ENCODE results near the gene EIF3A. TPM values are rescaled to one million over a fixed set of nuclear protein-coding genes. Genes with fewer than 3 reads are reported as not detected.
A peak's percentile ranks its signal among the peaks of the same experiment; 100 is the strongest.

The EIF3A gene
- total and polyA plus RNA-seq, 2 of the 8 experiments (the other 6 are each of a cell fraction or from before 2014, with no cell fraction given) = 26.8 to 209 TPM

DNA sequence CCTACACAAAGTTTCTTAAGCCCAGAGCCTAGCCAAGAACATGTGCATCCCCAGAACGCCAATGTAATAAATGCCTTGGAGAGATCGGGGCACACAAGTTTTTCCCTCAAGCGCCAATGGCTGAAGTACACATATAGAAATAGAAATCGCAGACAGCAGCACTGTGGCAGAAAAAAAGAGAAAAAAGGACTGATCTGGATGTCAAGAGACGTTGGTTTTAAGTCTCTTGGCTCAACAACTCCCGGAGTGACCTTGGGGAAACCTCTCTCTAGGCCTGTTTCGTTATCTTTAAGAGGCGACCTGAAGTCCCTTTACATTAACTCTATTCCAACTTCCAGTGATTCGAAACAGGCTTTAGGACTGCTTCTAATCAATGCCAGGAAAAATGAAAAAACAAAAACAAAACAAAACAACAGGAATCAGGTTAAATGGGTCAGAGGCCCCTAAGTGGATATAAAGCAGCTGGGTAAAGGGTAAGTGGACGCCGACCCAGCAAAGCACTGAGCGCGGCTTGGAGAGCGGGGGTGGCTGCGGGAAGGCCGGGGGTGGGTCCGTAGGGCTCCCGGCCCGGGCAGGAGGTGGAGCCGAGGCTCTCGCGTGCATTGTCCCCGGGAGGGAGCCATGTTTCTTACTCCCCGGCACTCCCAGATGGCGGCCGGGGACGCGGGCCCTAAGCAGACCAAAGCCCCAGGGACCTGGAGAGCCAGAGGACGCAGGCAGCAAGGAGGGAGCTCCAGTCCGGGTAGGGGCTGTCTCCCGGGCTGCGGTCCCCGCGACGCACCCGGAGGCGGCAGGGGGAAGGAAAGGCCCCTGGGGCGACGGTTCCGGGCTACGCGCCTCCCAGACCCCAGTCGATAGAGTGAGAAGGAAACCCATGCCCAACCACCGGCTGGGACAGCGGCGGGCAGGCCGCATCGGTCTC is 757 bp downstream of the EIF3A start:
- no peak for FAIRE-seq
- H3K27me3 ChIP-seq (replicated peaks in 1 of 4; ENCODE audit: control insufficient read depth in 3 of 4, extremely low read depth in 1 of 4, insufficient read depth in 3 of 4, low read length in 3 of 4) = no peaks in the 10 kb centered on the region
- DNase-seq (ENCODE audit: low read depth in 1 of 2, low spot score in 2 of 2) = peak in 1 of 2 experiments; percentile 63
- no peaks in the 10 kb centered on the region; a peak in 2 of 7 replicates for H3K4me1 ChIP-seq (replicated peaks in 1 of 4; ENCODE audit: control insufficient read depth in 3 of 4, insufficient read depth in 4 of 4, low read length in 3 of 4)
- H2BK5ac ChIP-seq (ENCODE audit: low read depth, low read length) = peak overlapping the region; percentile 83
- H3K56ac ChIP-seq (replicated peaks; ENCODE audit: insufficient read length, low read depth, low read length) = peak overlapping the region; percentile 95
- no peak overlapping the region for H2BK120ac ChIP-seq (replicated peaks; ENCODE audit: low read depth, low read length)
- ChIA-PET POLR2A (ENCODE audit: partially characterized antibody) (interaction anchor here (0.7 to 4.2 kb wide), 15 partner anchors 9 to 792 kb away, joined by 3 to 30 read pairs (median 4); partner anchors contain the start of genes DENND10, MCMBP and NANOS1), CTCF (ENCODE audit: partially characterized antibody) (no interaction called here)
- H2AFZ ChIP-seq (ENCODE audit: low read length) = no peak overlapping the region
- H4K91ac ChIP-seq (replicated peaks; ENCODE audit: insufficient read length, low read length) = peak overlapping the region; percentile 97
- no peak overlapping the region for H2AK5ac ChIP-seq (ENCODE audit: low read depth, low read length)
- peak overlapping the region; percentile 99 for H4K8ac ChIP-seq (ENCODE audit: extremely low read depth, insufficient read depth, low read length)
- no peak overlapping the region for H2BK20ac ChIP-seq (ENCODE audit: low read length)
- H3K79me2 ChIP-seq (ENCODE audit: control insufficient read depth in 1 of 2, insufficient read depth in 2 of 2, low read length in 2 of 2) = peaks cover 49 to 61% of the 10 kb centered on the region in 2 experiments
- no peaks in the 10 kb centered on the region for H3K9me3 ChIP-seq (ENCODE audit: insufficient read depth in 2 of 2, low read depth in 1 of 2, low read length in 1 of 2)
- peaks cover 12 to 15% of the 10 kb centered on the region in 2 experiments for H4K20me1 ChIP-seq (replicated peaks in 1 of 2; ENCODE audit: control insufficient read depth in 1 of 2, insufficient read depth in 2 of 2, low read length in 2 of 2)
- H2BK12ac ChIP-seq (ENCODE audit: low read depth, low read length) = no peak overlapping the region
- no peak overlapping the region for H2BK15ac ChIP-seq (ENCODE audit: low read length)
- peak overlapping the region; percentile 78 for H3K4ac ChIP-seq (replicated peaks; ENCODE audit: insufficient read length, low read depth, low read length)
- 0% methylated on average over 32 of the region's 48 CpGs; no CpG with 5 or more reads in 1 of the 2 experiments for WGBS, 2 experiments (ENCODE audit: extremely low coverage in 1 of 2, insufficient coverage in 1 of 2, insufficient read length in 1 of 2, insufficient replicate concordance in 2 of 2, low coverage in 1 of 2, low lambda C conversion rate in 2 of 2, missing lambda C conversion rate in 1 of 2)
- no peaks in the 10 kb centered on the region for H3K79me1 ChIP-seq (ENCODE audit: low read depth, low read length)
- peaks cover 0 to 6% (median 0%) of the 10 kb centered on the region in 4 experiments; a peak in 1 of 8 replicates for H3K36me3 ChIP-seq (ENCODE audit: control insufficient read depth in 2 of 4, insufficient read depth in 4 of 4, low read length in 3 of 4)
- H3K4me3 ChIP-seq (ENCODE audit: extremely low read depth in 1 of 4, insufficient read depth in 2 of 4, low read depth in 3 of 4, low read length in 4 of 4) = peak overlapping the region; percentile 77 to 96 (median 90)
- peaks cover 11% of the 10 kb centered on the region for H3K23me2 ChIP-seq (ENCODE audit: low read depth, low read length)
- H3K18ac ChIP-seq (ENCODE audit: extremely low read depth, low read length) = peak overlapping the region; percentile 78; the same call in 1 of the 2 replicates
- peak overlapping the region; percentile 97 for H3K27ac ChIP-seq (ENCODE audit: low read depth, low read length)
- no peak overlapping the region for H3K14ac ChIP-seq (ENCODE audit: insufficient read length)
- H4K5ac ChIP-seq (ENCODE audit: insufficient read length, low read depth, low read length) = peak overlapping the region; percentile 96
- H3K23ac ChIP-seq (ENCODE audit: insufficient read length) = no peak overlapping the region
- H3K4me2 ChIP-seq (ENCODE audit: insufficient read depth in 1 of 2, low read depth in 2 of 2, low read length in 2 of 2) = peak overlapping the region; percentile 71 to 73
- H3K9ac ChIP-seq (replicated peaks in 1 of 4; ENCODE audit: extremely low read depth in 1 of 4, low read depth in 3 of 4, low read length in 3 of 4) = peak overlapping the region; percentile 95 to 100 (median 98)
- no peak for TF ChIP-seq CBX5 (IDR thresholded peaks at IDR 0.05; ENCODE audit: low read depth, low read length)
- no peak for TF ChIP-seq SIRT6 (IDR thresholded peaks at IDR 0.05; ENCODE audit: low read length)
- TF ChIP-seq, protein P1, sequence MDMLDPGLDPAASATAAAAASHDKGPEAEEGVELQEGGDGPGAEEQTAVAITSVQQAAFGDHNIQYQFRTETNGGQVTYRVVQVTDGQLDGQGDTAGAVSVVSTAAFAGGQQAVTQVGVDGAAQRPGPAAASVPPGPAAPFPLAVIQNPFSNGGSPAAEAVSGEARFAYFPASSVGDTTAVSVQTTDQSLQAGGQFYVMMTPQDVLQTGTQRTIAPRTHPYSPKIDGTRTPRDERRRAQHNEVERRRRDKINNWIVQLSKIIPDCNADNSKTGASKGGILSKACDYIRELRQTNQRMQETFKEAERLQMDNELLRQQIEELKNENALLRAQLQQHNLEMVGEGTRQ (IDR thresholded peaks at IDR 0.05; ENCODE audit: low read length) = no peak
- no peak for TF ChIP-seq GTF2F1 (IDR thresholded peaks at IDR 0.05; ENCODE audit: borderline replicate concordance, low read depth, low read length)
- TF ChIP-seq SAP30 (IDR thresholded peaks at IDR 0.05; ENCODE audit: insufficient read depth, insufficient replicate concordance, low read length) = no peak
- no peak for TF ChIP-seq GABPA (IDR thresholded peaks at IDR 0.05; ENCODE audit: borderline replicate concordance, insufficient read depth, low read length)
- no peak for TF ChIP-seq EZH2 (IDR thresholded peaks at IDR 0.05; ENCODE audit: low read depth, low read length, severe bottlenecking)
- no peak for TF ChIP-seq CHD1 (IDR thresholded peaks at IDR 0.05; ENCODE audit: low read depth, low read length)
- TF ChIP-seq BCL11A (IDR thresholded peaks at IDR 0.05; ENCODE audit: low read depth in 2 of 2, low read length in 2 of 2) = no peak
- no peak for TF ChIP-seq FOSL1 (IDR thresholded peaks at IDR 0.05; ENCODE audit: insufficient read depth, low read depth, low read length)
